Mucosa of descending colon (tissue), 3 donors: Measurements from ENCODE around the gene SIVA1. TPM values are rescaled to one million over a fixed set of nuclear protein-coding genes. Genes with fewer than 3 reads are reported as not detected.

Experiments
- ATAC-seq: fragments of 200-7000 bp; cut with Tn5 transposase; one replicate; pipeline ENCODE4 v1.9.1; 2020; ENCODE audit warnings: mild to moderate bottlenecking, moderate library complexity
- DNase-seq, 3 donors: peaks; one replicate each; pipeline ENCODE4 v3.0.0-alpha.2; 2020
- H3K36me3 ChIP-seq: fragments of 200-600 bp; one replicate; pipeline ENCODE4 v1.8.0; 2021; ENCODE audit warnings: low read depth, mild to moderate bottlenecking
- H3K4me1 ChIP-seq: fragments of 200-600 bp; one replicate; pipeline ENCODE4 v1.8.0; 2021; ENCODE audit warnings: low read depth, mild to moderate bottlenecking
- H3K4me3 ChIP-seq: fragments of 200-600 bp; one replicate; pipeline ENCODE4 v1.8.0; 2021; ENCODE audit warnings: mild to moderate bottlenecking
- H3K9me3 ChIP-seq: fragments of 200-600 bp; one replicate; pipeline ENCODE4 v1.8.0; 2021; ENCODE audit warnings: mild to moderate bottlenecking
- intact Hi-C, 2 donors: fragments of 100-400 bp; cut with DNase I in 1 of 2; cut with micrococcal nuclease in 1 of 2; formaldehyde crosslinking; loops; one replicate each; pipeline versions ENCODE4 v1.11.0 to v1.11.1; 2022; cut with DNase I, micrococcal nuclease
- total RNA-seq, 3 donors: library from RNA; stranded (reverse); fragmentation: NEBNext Ultra II Directional in 2 of 3; extraction: Animal tissue kit (Norgen Biotek cat#: 25700) in 2 of 3; gene quantifications; one replicate each; pipeline versions ENCODE4 v1.2.1 to v1.2.4, GENCODE V29; 2021 to 2023
- TF ChIP-seq, protein P1 (sequence below): fragments of 200-600 bp; IDR thresholded peaks from one replicate; pipeline ENCODE4 v1.8.0; 2022; ENCODE audit warnings: antibody characterized with exemption, mild to moderate bottlenecking
- donor health status: DM: no; HTN: no; CAD: no; lungs with moderate emphysema.
- donor health status: DM: no; HTN: no; CAD: no.
- donor health status: DM: no; HTN: yes; CAD: no.

The SIVA1 gene
- total RNA-seq, 3 donors from 2014 or later = 38.7 to 82.4 (median 60.4) TPM

DNA sequence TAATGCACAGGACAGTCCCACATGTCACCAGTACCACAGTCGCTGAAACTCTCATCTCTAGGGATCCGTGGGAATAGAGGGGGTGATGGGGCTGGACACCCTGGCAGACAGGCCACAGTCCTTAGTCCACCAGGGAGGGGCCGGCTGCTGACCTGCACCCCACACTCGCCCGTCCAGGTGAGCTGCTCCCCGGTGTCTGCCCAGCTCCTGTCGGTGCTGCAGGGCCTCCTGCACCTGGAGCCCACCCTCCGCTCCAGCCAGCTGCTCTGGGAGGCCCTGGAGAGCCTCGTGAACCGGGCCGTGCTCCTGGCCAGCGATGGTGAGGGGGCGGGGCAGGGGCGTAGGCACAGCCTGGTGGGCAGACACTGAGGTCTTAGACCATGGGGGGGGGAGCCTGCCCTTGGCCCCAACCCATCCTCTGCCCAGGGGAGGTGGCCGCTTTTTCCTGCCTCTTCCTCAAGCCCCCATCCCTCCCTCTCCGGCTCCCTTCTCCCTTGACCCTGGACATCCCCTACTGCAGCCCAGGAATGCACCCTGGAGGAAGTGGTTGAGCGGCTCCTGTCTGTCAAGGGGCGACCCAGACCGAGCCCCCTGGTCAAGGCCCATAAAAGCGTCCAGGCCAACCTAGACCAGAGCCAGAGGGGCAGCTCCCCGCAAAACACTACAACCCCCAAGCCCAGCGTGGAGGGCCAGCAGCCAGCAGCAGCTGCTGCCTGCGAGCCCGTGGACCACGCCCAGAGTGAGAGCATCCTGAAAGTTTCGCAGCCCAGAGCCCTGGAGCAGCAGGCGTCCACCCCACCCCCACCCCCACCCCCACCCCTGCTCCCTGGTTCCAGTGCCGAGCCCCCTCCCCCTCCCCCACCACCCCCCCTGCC lies 46.0 kb upstream of the SIVA1 start:
- Histone ChIP-seq H3K9me3 (no peaks in the 10 kb centered on the region), H3K36me3 (peaks cover 7% of the 10 kb centered on the region), H3K4me1 (no peaks in the 10 kb centered on the region), H3K4me3 (no peak overlapping the region)
- no peak for DNase-seq
- intact Hi-C loops = loop anchor here (5.0 kb wide), 1 partner anchor 55 kb away; no protein-coding TSS in a partner anchor
- TF ChIP-seq, protein P1, sequence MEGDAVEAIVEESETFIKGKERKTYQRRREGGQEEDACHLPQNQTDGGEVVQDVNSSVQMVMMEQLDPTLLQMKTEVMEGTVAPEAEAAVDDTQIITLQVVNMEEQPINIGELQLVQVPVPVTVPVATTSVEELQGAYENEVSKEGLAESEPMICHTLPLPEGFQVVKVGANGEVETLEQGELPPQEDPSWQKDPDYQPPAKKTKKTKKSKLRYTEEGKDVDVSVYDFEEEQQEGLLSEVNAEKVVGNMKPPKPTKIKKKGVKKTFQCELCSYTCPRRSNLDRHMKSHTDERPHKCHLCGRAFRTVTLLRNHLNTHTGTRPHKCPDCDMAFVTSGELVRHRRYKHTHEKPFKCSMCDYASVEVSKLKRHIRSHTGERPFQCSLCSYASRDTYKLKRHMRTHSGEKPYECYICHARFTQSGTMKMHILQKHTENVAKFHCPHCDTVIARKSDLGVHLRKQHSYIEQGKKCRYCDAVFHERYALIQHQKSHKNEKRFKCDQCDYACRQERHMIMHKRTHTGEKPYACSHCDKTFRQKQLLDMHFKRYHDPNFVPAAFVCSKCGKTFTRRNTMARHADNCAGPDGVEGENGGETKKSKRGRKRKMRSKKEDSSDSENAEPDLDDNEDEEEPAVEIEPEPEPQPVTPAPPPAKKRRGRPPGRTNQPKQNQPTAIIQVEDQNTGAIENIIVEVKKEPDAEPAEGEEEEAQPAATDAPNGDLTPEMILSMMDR = no peak
- ATAC-seq = peak; percentile 4

DNA sequence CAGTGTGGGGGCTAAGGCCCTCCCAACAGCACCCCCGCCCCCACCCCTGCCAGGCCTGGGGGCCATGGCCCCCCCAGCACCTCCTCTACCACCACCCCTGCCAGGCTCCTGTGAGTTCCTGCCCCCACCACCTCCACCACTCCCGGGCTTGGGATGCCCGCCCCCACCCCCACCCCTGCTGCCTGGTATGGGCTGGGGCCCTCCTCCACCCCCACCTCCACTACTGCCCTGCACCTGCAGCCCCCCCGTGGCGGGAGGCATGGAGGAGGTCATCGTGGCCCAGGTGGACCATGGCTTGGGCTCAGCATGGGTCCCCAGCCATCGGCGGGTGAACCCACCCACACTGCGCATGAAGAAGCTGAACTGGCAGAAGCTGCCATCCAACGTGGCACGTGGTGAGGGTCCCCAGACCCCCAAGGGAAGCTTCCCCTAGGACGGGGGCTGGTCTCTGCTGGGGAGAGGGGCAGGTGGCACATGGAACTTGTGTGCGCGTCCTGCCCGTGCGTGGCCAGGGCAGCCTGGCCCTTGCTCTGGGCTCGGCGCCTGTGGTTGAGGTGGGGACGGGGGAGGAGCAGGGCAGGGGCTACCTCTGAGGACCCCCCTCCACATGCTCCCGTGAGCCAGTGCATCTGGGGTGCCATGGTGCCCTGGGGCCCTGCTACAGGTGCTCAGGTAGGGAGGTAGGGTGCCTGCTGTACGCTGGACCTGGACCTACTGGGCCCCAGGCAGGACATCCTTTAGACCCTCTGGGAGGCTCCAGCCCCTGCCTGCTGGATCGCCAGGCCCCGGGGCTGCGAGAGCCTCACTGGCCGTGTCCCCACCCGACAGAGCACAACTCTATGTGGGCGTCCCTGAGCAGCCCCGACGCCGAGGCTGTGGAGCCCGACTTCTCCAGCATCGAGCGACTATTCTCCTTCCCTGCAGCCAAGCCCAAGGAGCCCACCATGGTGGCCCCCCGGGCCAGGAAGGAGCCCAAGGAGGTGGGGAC lies 45.0 kb upstream of the SIVA1 start:
- TF ChIP-seq, protein P1 = no peak
- intact Hi-C loops = loop anchor here (5.0 kb wide), 1 partner anchor 56 kb away; no protein-coding TSS in a partner anchor
- DNase-seq (no peak), ATAC-seq (peak; percentile 5)
- Histone ChIP-seq H3K36me3 (peaks cover 8% of the 10 kb centered on the region), H3K9me3 (no peaks in the 10 kb centered on the region), H3K4me1 (no peaks in the 10 kb centered on the region), H3K4me3 (no peak overlapping the region)

DNA sequence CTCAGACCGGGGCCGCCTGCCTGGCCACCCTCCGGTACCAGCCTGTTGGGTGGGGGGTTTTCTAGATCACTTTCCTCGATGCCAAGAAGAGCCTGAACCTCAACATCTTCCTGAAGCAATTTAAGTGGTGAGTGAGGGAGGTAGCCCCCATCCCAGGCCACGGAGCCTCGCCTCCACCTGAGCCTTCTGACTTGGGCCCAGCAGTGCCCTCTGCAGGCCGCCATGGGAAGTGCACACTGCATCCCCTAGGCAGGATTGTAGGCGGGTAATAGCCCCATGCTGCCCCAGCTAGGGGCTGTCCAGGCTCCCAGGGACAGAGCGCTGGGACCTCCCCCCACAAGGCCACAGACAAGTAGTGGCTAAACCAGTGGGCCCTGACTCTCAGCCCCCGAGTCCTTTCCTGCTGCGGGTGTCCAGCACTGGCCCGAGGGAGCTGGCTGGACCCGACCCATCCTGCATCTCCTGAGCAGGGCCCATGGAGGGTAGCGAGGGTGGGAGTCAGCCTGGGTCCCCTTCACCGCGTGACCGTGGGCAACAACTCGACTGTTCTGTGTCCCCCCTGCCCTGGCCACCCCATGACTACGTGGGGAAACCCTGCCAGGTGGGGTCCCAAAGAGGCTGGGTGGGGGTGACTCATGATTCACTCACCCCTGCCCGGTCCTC lies 44.2 kb upstream of the SIVA1 start:
- no peaks in the 10 kb centered on the region for H3K9me3 ChIP-seq
- no peak overlapping the region for H3K4me3 ChIP-seq
- ATAC-seq (peak; percentile 79), DNase-seq (peak in 2 of 3 donors; percentile 80 to 85)
- no peaks in the 10 kb centered on the region for H3K4me1 ChIP-seq
- peaks cover 8% of the 10 kb centered on the region for H3K36me3 ChIP-seq
- intact Hi-C loops = loop anchor here (5.0 kb wide), 1 partner anchor 56 kb away; no protein-coding TSS in a partner anchor
- TF ChIP-seq, protein P1 = peak; percentile 98

DNA sequence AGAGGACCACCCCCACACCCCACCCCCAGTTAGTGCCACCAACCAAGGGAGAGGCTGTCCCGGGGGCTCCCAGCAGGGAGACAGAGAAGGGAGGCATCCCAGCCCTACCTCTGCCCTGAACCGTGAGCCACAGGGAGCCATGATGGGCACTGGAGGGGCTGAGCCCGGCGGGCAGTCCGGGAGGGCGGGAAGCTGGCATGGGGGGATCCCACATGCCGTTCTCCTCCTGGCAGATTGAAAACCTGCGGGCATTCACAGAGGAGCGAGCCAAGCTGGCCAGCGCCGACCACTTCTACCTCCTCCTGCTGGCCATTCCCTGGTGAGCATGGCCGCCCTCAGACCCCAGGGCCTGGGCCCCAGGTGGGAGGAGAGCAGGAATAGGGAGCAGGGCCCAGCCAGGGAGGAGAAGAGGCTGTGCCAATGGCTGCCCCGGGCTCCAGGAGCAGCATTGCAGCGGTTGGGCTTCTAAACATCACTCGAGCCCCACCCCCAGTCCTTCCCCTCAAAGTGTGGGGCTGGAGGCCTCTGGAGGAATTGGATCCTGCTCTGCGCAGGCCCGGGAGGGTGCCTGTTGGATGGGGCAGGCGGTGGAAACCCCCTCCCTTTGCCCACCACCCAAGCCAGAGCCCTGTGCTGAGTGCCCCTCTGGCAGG lies 43.4 kb upstream of the SIVA1 start:
- H3K4me1 ChIP-seq = no peaks in the 10 kb centered on the region
- intact Hi-C loops = loop anchor here (5.0 kb wide), 1 partner anchor 57 kb away; no protein-coding TSS in a partner anchor
- peaks cover 11% of the 10 kb centered on the region for H3K36me3 ChIP-seq
- H3K9me3 ChIP-seq = no peaks in the 10 kb centered on the region
- no peak for DNase-seq
- TF ChIP-seq, protein P1 = no peak
- ATAC-seq = no peak
- H3K4me3 ChIP-seq = no peak overlapping the region
